H1 (cell line): ENCODE results near the gene GLT8D2. TPM values are rescaled to one million over a fixed set of nuclear protein-coding genes. Genes with fewer than 3 reads are reported as not detected.
A peak's percentile ranks its signal among the peaks of the same experiment; 100 is the strongest.

Source experiments
- CTCF ChIA-PET: fragments of 300-600 bp; sonication (Branson Sonifier 250); formaldehyde crosslinking; loops from one replicate; lab custom pipeline; 2021; ENCODE audit not compliant: partially characterized antibody; lab: Charles Lee
- POLR2A ChIA-PET: fragments of 300-600 bp; sonication (Branson Sonifier 250); formaldehyde crosslinking; loops from one replicate; lab custom pipeline; 2021; ENCODE audit warnings: inconsistent platforms; ENCODE audit not compliant: partially characterized antibody; lab: Charles Lee
- DNase-seq, 2 experiments: peaks; one replicate each; pipeline versions ENCODE4 v3.0.0 to v3.0.0-alpha.2; 2010 to 2022; ENCODE audit warnings: low spot score in 2 of 2, low read depth in 1 of 2, mixed read lengths in 1 of 2
- FAIRE-seq: peaks from 2 replicates; lab custom pipeline; 2011; peaks lifted over from hg19 to GRCh38; lab: Jason Lieb, UNC
- H2AFZ ChIP-seq: 2 replicates; pipeline ENCODE4 v1.8.1; 2012; ENCODE audit warnings: low read length, inconsistent platforms
- H2AK5ac ChIP-seq: 2 replicates; pipeline ENCODE4 v1.6.1; 2013; ENCODE audit warnings: low read depth, low read length
- H2BK120ac ChIP-seq: replicated peaks from 2 replicates; pipeline ENCODE3; 2013; ENCODE audit warnings: low read depth, low read length, inconsistent platforms
- H2BK12ac ChIP-seq: 2 replicates; pipeline ENCODE4 v1.6.1; 2013; ENCODE audit warnings: low read depth, low read length
- H2BK15ac ChIP-seq: 2 replicates; pipeline ENCODE4 v1.6.1; 2013; ENCODE audit warnings: low read length
- H2BK20ac ChIP-seq: 2 replicates; pipeline ENCODE4 v1.6.1; 2013; ENCODE audit warnings: low read length
- H2BK5ac ChIP-seq: 2 replicates; pipeline ENCODE4 v1.6.1; 2013; ENCODE audit warnings: low read depth, low read length
- H3K14ac ChIP-seq: 2 replicates; pipeline ENCODE4 v1.6.1; 2013; ENCODE audit warnings: inconsistent platforms; ENCODE audit not compliant: insufficient read length
- H3K18ac ChIP-seq: 2 replicates; pipeline ENCODE4 v1.6.1; 2013; ENCODE audit warnings: low read length; ENCODE audit errors: extremely low read depth
- H3K23ac ChIP-seq: 2 replicates; pipeline ENCODE4 v1.6.1; 2013; ENCODE audit warnings: inconsistent platforms; ENCODE audit not compliant: insufficient read length
- H3K23me2 ChIP-seq: 2 replicates; pipeline ENCODE4 v1.6.1; 2013; ENCODE audit warnings: low read depth, low read length
- H3K27ac ChIP-seq: 2 replicates; pipeline ENCODE4 v1.6.1; 2011; ENCODE audit warnings: low read depth, low read length, inconsistent platforms
- H3K27me3 ChIP-seq, 4 experiments: replicated peaks in 1 of 4; 1 replicate in 1 of 4; 2 replicates in 3 of 4; pipeline versions ENCODE4 v1.6.1 to v1.8.1; 2011 to 2013; ENCODE audit warnings: low read length in 3 of 4, mild to moderate bottlenecking in 3 of 4, inconsistent platforms in 2 of 4, mixed read lengths in 2 of 4, moderate library complexity in 1 of 4; ENCODE audit not compliant: control insufficient read depth in 3 of 4, insufficient read depth in 3 of 4; ENCODE audit errors: extremely low read depth in 1 of 4
- H3K36me3 ChIP-seq, 4 experiments: 2 replicates each; pipeline versions ENCODE4 v1.6.1 to v1.8.1; 2011 to 2013; ENCODE audit warnings: mild to moderate bottlenecking in 4 of 4, low read length in 3 of 4, moderate library complexity in 2 of 4, control low read depth in 1 of 4, inconsistent platforms in 1 of 4; ENCODE audit not compliant: insufficient read depth in 4 of 4, control insufficient read depth in 2 of 4
- H3K4ac ChIP-seq: replicated peaks from 2 replicates; pipeline ENCODE3; 2013; ENCODE audit warnings: low read length, low read depth, mixed read lengths, inconsistent platforms; ENCODE audit not compliant: insufficient read length
- H3K4me1 ChIP-seq, 4 experiments: replicated peaks in 1 of 4; 1 replicate in 1 of 4; 2 replicates in 3 of 4; pipeline versions ENCODE4 v1.6.1 to v1.8.1; 2011 to 2013; ENCODE audit warnings: low read length in 3 of 4, inconsistent platforms in 2 of 4, mixed read lengths in 1 of 4; ENCODE audit not compliant: insufficient read depth in 4 of 4, control insufficient read depth in 3 of 4
- H3K4me2 ChIP-seq, 2 experiments: 2 replicates each; pipeline versions ENCODE4 v1.6.1 to v1.8.1; 2011 to 2013; ENCODE audit warnings: low read depth in 2 of 2, low read length in 2 of 2, control low read depth in 1 of 2, inconsistent platforms in 1 of 2, mild to moderate bottlenecking in 1 of 2; ENCODE audit not compliant: insufficient read depth in 1 of 2
- H3K4me3 ChIP-seq, 4 experiments: fragments of 200-600, 300-600 bp in 1 of 4; sonication (generic), shearing (Covaris generic), sonication (Bioruptor Twin) in 1 of 4; 2 replicates each; pipeline versions ENCODE4 v1.5.1 to v1.8.1; 2011 to 2016; ENCODE audit warnings: low read length in 4 of 4, low read depth in 3 of 4, control low read depth in 2 of 4, inconsistent platforms in 2 of 4, mild to moderate bottlenecking in 2 of 4, mixed read lengths in 1 of 4, moderate library complexity in 1 of 4; ENCODE audit not compliant: insufficient read depth in 2 of 4; ENCODE audit errors: extremely low read depth in 1 of 4
- H3K56ac ChIP-seq: replicated peaks from 2 replicates; pipeline ENCODE3; 2013; ENCODE audit warnings: low read depth, mild to moderate bottlenecking, mixed read lengths, low read length, inconsistent platforms; ENCODE audit not compliant: insufficient read length
- H3K79me1 ChIP-seq: 2 replicates; pipeline ENCODE4 v1.6.1; 2013; ENCODE audit warnings: low read depth, low read length, control low read depth
- H3K79me2 ChIP-seq, 2 experiments: 2 replicates each; pipeline versions ENCODE4 v1.6.1 to v1.8.1; 2012 to 2013; ENCODE audit warnings: low read length in 2 of 2, mild to moderate bottlenecking in 2 of 2, inconsistent platforms in 1 of 2; ENCODE audit not compliant: insufficient read depth in 2 of 2, control insufficient read depth in 1 of 2
- H3K9ac ChIP-seq, 4 experiments: replicated peaks in 1 of 4; 1 replicate in 1 of 4; 2 replicates in 3 of 4; pipeline versions ENCODE4 v1.6.1 to v1.8.1; 2011 to 2013; ENCODE audit warnings: low read depth in 3 of 4, low read length in 3 of 4, control low read depth in 2 of 4, mild to moderate bottlenecking in 2 of 4, moderate library complexity in 2 of 4, inconsistent platforms in 1 of 4; ENCODE audit errors: extremely low read depth in 1 of 4
- H3K9me3 ChIP-seq, 2 experiments: 2 replicates each; pipeline versions ENCODE4 v1.6.1 to v1.8.1; 2012 to 2013; ENCODE audit warnings: mild to moderate bottlenecking in 2 of 2, moderate library complexity in 2 of 2, control low read depth in 1 of 2, inconsistent platforms in 1 of 2, low read depth in 1 of 2, low read length in 1 of 2, mixed read lengths in 1 of 2; ENCODE audit not compliant: insufficient read depth in 2 of 2
- H4K20me1 ChIP-seq, 2 experiments: replicated peaks in 1 of 2; 2 replicates each; pipeline versions ENCODE3 to v1.8.1; 2011 to 2013; ENCODE audit warnings: inconsistent platforms in 2 of 2, low read length in 2 of 2, mild to moderate bottlenecking in 1 of 2; ENCODE audit not compliant: insufficient read depth in 2 of 2, control insufficient read depth in 1 of 2
- H4K5ac ChIP-seq: 2 replicates; pipeline ENCODE4 v1.6.1; 2013; ENCODE audit warnings: low read length, low read depth, mixed read lengths, inconsistent platforms; ENCODE audit not compliant: insufficient read length
- H4K8ac ChIP-seq: 2 replicates; pipeline ENCODE4 v1.8.0; 2013; ENCODE audit warnings: mild to moderate bottlenecking, moderate library complexity, low read length, inconsistent platforms; ENCODE audit not compliant: insufficient read depth; ENCODE audit errors: extremely low read depth
- H4K91ac ChIP-seq: replicated peaks from 2 replicates; pipeline ENCODE3; 2013; ENCODE audit warnings: low read length, mixed read lengths, inconsistent platforms; ENCODE audit not compliant: insufficient read length
- ASH2L ChIP-seq: fragments of 200-600, 300-600 bp; sonication (generic); IDR thresholded peaks from one replicate; pipeline ENCODE4 v1.7.1; 2017; ENCODE audit warnings: low read length
- ATF3 ChIP-seq: IDR thresholded peaks from 2 replicates; pipeline ENCODE4 v1.6.1; 2011; ENCODE audit warnings: low read depth, mild to moderate bottlenecking, low read length; ENCODE audit not compliant: insufficient read depth
- CTBP2 ChIP-seq: IDR thresholded peaks from 2 replicates; pipeline ENCODE4 v1.7.0; 2011; ENCODE audit warnings: borderline replicate concordance, mild to moderate bottlenecking, moderate library complexity, mixed read lengths, low read length; ENCODE audit not compliant: insufficient read depth, insufficient read length
- KDM4A ChIP-seq: IDR thresholded peaks from one replicate; pipeline ENCODE4 v1.7.1; 2012; ENCODE audit warnings: low read depth, mild to moderate bottlenecking, moderate library complexity, low read length, inconsistent platforms; ENCODE audit not compliant: severe bottlenecking
- RAD21 ChIP-seq, 2 experiments: IDR thresholded peaks in 1 of 2; conservative IDR thresholded peaks in 1 of 2; 2 replicates each; pipeline ENCODE4 v1.6.1; 2011; ENCODE audit warnings: low read depth in 2 of 2, low read length in 2 of 2, improper control_type of control experiment in 1 of 2, inconsistent platforms in 1 of 2, mild to moderate bottlenecking in 1 of 2, moderate library complexity in 1 of 2
- RNF2 ChIP-seq: fragments of 200-900, 300-1000 bp; sonication (generic); IDR thresholded peaks from 2 replicates; pipeline ENCODE4 v1.7.1; 2016; ENCODE audit warnings: borderline replicate concordance, low read depth, mild to moderate bottlenecking, antibody characterized with exemption, low read length; ENCODE audit not compliant: poor library complexity, severe bottlenecking; ENCODE audit errors: missing control alignments
- TEAD4 ChIP-seq: IDR thresholded peaks from 2 replicates; pipeline ENCODE4 v1.6.1; 2012; ENCODE audit warnings: low read depth, low read length, inconsistent platforms, mixed read lengths
- YY1 ChIP-seq: IDR thresholded peaks from 2 replicates; pipeline ENCODE4 v1.6.1; 2011; ENCODE audit warnings: low read depth, mild to moderate bottlenecking, low read length
- WGBS, 2 experiments: shearing (Covaris generic) in 1 of 2; methylation state at CpG; one replicate each; pipeline versions ENCODE4 v1.1.6 to v1.1.7; 2013 to 2015; ENCODE audit warnings: low lambda C conversion rate in 2 of 2, mixed read lengths in 2 of 2, inconsistent platforms in 1 of 2, low coverage in 1 of 2, missing lambda C conversion rate in 1 of 2; ENCODE audit not compliant: insufficient replicate concordance in 2 of 2, insufficient coverage in 1 of 2, insufficient read length in 1 of 2; ENCODE audit errors: extremely low coverage in 1 of 2, missing lambda C conversion rate in 1 of 2; 5-methylcytosine and 5-hydroxymethylcytosine counted together
- polyA plus RNA-seq, 7 experiments: library from polyadenylated mRNA; depleted of rRNA in 3 of 7; stranded (reverse) in 5 of 7; unstranded in 2 of 7; fragments of >200 nt in 5 of 7; fragments of 200-250 nt in 2 of 7; gene quantifications; 1 replicate in 5 of 7; 2 replicates in 1 of 7; 4 replicates in 1 of 7; pipeline versions ENCODE4 v1.2.1 to v1.2.3, GENCODE V29; 2011 to 2013; ENCODE audit warnings: missing spikeins in 2 of 7, mixed read lengths in 2 of 7
- total RNA-seq: library from RNA; stranded (reverse); fragmentation: NEBNext Ultra II Directional; extraction: Animal tissue kit (Norgen Biotek cat#: 25700); gene quantifications from 2 replicates; pipeline ENCODE4 v1.2.1, GENCODE V29; 2021

The GLT8D2 gene
- total and polyA plus RNA-seq, 2 of the 8 experiments (the other 6 are each of a cell fraction or from before 2014, with no cell fraction given) = 6.8 to 9.8 TPM

GRCh38 chr12:104058802-104059201 is 8.8 kb upstream of the GLT8D2 start:
- H2BK12ac ChIP-seq = no peak overlapping the region
- H3K4ac ChIP-seq = no peak overlapping the region
- H3K9me3 ChIP-seq = no peaks in the 10 kb centered on the region
- no peak overlapping the region for H3K18ac ChIP-seq
- peaks cover 0 to 12% (median 6%) of the 10 kb centered on the region in 4 experiments; a peak in 3 of 7 replicates for H3K4me1 ChIP-seq
- H3K27me3 ChIP-seq = peaks cover 0 to 2% (median 0%) of the 10 kb centered on the region in 4 experiments; a peak in 3 of 7 replicates
- H3K4me3 ChIP-seq = no peak overlapping the region
- no peak overlapping the region for H2BK5ac ChIP-seq
- H3K36me3 ChIP-seq = no peaks in the 10 kb centered on the region
- no peak overlapping the region for H3K14ac ChIP-seq
- TF ChIP-seq ATF3 (no peak), YY1 (no peak), RAD21 (IDR thresholded peaks at IDR 0.05 in 1 of 2, conservative IDR thresholded peaks at IDR 0.05 in 1 of 2; ENCODE audit: low read depth in 2 of 2, low read length in 2 of 2) (no peak), CTBP2 (no peak), TEAD4 (no peak), RNF2 (no peak), KDM4A (no peak), ASH2L (no peak)
- POLR2A ChIA-PET = interaction anchor here (0.8 to 1.2 kb wide), 4 partner anchors 9 to 76 kb away, joined by 3 to 6 read pairs (median 4); partner anchors contain the start of gene GLT8D2
- CTCF ChIA-PET = interaction anchor here (0.9 to 5.8 kb wide), 15 partner anchors 9 to 297 kb away, joined by 3 to 94 read pairs (median 4); no protein-coding TSS in a partner anchor
- no peak overlapping the region for H3K56ac ChIP-seq
- peak overlapping the region; percentile 50; the same call in 1 of the 2 replicates for H2BK15ac ChIP-seq
- no peaks in the 10 kb centered on the region for H4K20me1 ChIP-seq
- DNase-seq (no peak), FAIRE-seq (no peak)
- H2BK20ac ChIP-seq = no peak overlapping the region
- H3K79me2 ChIP-seq = no peaks in the 10 kb centered on the region
- H4K8ac ChIP-seq = no peak overlapping the region
- no peak overlapping the region for H2AFZ ChIP-seq
- H3K23ac ChIP-seq = no peak overlapping the region
- H3K4me2 ChIP-seq = no peak overlapping the region
- H3K27ac ChIP-seq = no peak overlapping the region
- no peaks in the 10 kb centered on the region for H3K79me1 ChIP-seq
- no peak overlapping the region for H4K5ac ChIP-seq
- no peaks in the 10 kb centered on the region; the same call in 1 of the 2 replicates for H3K23me2 ChIP-seq
- H2AK5ac ChIP-seq = no peak overlapping the region
- no peak overlapping the region for H2BK120ac ChIP-seq
- H4K91ac ChIP-seq = no peak overlapping the region
- H3K9ac ChIP-seq = no peak overlapping the region
- WGBS, 2 experiments = 91% methylated on average over 4 of the region's 4 CpGs; no CpG with 5 or more reads in 1 of the 2 experiments
